GM19438 (cell line): ENCODE measurements around the gene OBP2A.

ENCODE experiments used
- ATAC-seq: cut with Tn5 transposase; IDR thresholded peaks from one replicate; pipeline ENCODE4 v1.9.1; 2021; ENCODE audit warnings: low read depth; ENCODE audit not compliant: unreplicated experiment

Gene OBP2A

DNA sequence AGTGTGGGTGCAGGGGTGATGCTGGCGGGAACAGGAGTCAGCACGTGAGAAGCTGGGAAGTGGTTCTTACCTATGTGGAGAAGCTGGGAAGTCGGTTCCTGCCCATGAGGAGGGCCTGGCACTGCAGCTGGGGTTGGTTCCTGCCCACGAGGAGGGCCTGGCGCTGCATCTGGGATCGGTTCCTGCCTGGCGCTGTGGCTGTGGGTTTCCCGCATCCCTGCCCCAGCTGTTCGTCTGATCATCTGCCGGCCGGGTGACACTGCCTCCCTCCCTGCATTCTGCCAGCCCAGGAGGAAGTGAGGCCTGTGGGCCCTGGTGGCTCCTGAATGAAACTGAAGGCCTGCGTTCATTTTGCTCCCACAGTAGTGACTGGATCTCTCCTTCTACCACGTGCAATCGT lies 5.1 kb downstream of the OBP2A start:
- ATAC-seq: no peak

- no peak for ATAC-seq
Observed at GRCh38 chr9:135551456-135551855, 5.5 kb downstream of the OBP2A start.

DNA sequence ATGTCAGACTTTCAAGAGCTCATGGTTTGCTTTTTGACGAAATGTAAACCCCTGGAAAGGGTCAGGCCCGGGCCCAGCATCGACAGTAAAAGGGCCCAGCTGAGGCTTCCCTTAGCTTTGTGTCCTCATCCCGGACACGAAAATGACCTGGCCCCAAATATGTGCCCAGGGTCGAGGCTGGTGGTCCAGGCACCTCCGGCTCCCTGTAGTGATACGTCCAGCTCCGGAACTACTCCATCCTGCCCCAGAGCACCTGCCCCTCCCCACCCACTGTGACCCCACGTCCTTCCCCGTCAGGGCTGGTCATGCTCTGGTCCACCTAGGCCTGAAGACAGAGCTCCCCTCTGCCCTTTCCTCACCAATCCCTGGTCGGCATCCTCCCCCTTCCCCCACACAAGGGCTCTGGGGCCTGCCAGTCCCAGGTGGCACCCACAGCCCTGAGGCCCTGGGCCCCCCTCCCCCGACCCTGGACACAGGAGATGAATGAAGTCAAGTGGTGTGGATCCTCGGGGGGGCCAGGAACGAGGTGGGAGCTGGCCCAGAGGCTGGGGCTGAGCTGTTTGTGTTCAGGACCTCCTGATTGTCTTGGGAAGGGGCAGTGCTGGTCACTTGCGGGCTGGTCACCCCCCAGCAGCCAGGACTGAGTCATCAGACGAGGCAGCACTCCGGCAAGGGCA lies 6.2 kb downstream of the OBP2A start:
- no peak for ATAC-seq

GRCh38 chr9:135552698-135553171 lies 6.8 kb downstream of the OBP2A start:
- no peak for ATAC-seq

GRCh38 chr9:135554718-135555117 lies 8.8 kb downstream of the OBP2A start:
- no peak for ATAC-seq

GRCh38 chr9:135555203-135555602 lies 9.3 kb downstream of the OBP2A start:
- ATAC-seq: no peak

DNA sequence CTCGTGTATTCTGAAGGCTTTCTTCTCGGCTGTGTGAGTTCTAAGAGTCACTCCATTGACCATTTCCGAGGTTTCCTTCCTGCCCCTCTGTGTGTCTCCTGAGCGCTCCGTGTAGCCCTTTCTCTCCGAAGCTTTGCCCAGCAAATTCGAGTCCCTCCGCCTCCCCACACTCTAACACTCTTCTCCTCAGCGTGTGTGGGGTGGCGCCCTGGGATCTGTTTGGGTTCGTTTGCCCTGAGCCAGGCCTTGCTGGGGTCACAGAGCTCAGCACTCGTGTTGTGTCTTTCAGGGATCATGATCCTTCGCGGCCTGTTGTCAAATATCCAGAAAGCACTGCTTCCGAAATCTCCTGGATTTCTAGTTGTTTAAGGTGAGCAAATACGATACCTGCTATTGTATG lies 10.0 kb downstream of the OBP2A start:
- ATAC-seq: no peak

- no peak for ATAC-seq
Observed at GRCh38 chr9:135559606-135560005, 13.7 kb downstream of the OBP2A start.

DNA sequence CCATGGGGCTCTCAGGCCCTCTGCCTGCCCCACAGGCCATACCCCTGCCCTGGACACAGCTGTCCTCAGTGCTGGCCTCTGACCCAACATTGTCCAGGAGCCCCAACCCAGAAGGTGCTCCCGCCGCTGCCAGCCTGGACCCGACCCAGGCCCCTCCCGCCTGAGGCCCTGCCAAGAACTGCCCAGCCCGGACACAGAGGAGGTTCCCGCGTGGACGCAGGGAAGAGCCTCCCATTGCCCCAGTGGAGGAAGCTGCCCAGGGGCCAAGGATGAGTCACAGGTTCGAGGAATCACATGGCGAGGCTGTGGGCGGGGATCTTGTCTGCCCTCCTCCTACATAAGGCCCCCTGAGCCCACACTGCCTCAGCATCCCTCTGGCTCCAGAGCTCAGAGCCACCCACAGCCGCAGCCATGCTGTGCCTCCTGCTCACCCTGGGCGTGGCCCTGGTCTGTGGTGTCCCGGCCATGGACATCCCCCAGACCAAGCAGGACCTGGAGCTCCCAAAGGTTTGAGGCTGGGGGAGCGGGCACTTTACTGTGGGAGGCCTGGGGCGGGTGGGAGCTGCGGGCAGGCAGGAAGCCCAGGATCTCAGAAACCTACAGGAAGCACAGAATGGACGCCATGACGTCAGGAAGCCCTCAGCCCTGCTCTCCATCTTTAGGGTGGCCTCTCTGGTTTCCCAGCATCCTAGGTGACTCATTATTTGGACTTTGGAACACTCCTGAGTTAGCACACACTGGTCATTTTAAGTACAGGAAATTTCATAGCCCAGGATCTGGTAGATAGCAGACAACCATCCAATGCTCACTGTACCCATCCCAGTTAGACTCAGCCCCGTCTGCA lies 15.7 kb downstream of the OBP2A start, which contains the start of gene PAEP:
TSS of gene PAEP (plus strand) at position 366 of the 844 bp plus-strand sequence.
- no peak for ATAC-seq

DNA sequence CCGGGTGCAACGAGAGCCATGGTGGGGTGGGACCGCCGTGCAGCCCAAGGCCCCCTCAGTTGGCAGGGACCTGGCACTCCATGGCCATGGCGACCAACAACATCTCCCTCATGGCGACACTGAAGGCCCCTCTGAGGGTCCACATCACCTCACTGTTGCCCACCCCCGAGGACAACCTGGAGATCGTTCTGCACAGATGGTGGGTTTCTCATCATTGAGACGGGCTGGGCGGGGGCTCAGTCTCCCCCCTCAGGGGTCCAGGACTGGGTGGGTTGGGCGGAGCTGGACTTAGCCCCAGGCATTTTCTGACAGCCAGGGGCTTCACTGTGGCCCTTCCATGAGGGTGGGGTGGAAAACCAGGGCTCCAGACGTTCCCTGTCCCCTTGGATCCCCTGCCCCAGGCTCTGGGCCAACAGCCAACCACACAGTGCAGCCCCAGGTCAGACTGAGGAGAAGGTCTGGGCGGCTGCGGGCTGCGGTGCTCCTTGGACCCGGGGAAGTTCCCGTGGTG lies 16.4 kb downstream of the OBP2A start:
- ATAC-seq: no peak

GRCh38 chr9:135563039-135563476 lies 17.1 kb downstream of the OBP2A start:
- ATAC-seq: no peak

GRCh38 chr9:135563858-135564257 lies 17.9 kb downstream of the OBP2A start:
- ATAC-seq: no peak

DNA sequence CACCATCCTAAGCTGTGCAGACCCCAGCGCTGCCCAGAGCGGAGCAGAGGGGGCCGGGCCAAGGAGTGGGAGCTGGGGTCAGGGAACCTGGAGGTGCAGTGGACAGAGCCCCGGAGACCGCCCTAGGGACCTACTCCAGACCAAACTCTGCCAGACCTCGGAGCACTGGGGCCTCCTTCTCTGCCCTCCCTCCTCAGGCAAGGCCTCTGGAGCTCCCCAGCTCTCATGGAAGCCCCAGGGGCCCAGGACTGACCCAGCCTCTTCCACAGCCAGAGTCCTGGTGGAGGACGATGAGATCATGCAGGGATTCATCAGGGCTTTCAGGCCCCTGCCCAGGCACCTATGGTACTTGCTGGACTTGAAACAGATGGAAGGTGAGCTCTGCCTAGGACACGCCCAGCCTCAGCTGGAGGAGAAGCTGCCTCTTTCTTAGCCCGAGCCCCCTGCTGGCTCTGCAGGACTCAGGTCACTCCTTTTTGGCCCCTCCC lies 19.3 kb downstream of the OBP2A start:
- ATAC-seq: no peak

GRCh38 chr9:135565636-135566035 lies 19.7 kb downstream of the OBP2A start:
- ATAC-seq: no peak

- no peak for ATAC-seq
Observed at GRCh38 chr9:135566552-135566951, 20.6 kb downstream of the OBP2A start.

GRCh38 chr9:135567311-135567710 lies 21.4 kb downstream of the OBP2A start:
- no peak for ATAC-seq

- no peak for ATAC-seq
Observed at GRCh38 chr9:135568026-135568425, 22.1 kb downstream of the OBP2A start.

DNA sequence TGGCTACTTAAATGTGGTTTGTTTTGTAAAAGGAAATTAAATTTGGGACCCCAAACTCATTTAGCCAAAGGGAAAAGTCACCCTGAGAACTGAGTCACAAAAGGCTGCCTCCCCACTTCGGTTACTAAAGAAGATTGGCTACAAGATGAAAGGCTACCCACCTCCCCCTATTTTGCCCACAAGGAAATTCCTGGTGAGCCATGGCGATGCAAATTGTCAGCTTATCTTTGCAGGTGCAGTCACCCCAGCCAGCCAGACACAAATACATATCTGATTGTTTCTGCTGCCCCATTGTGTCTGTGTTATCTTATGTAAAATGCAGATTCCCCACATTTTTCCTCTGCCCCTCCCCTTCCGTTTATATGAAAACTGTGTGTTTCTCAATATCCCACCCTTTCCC lies 24.5 kb downstream of the OBP2A start:
- no peak for ATAC-seq

DNA sequence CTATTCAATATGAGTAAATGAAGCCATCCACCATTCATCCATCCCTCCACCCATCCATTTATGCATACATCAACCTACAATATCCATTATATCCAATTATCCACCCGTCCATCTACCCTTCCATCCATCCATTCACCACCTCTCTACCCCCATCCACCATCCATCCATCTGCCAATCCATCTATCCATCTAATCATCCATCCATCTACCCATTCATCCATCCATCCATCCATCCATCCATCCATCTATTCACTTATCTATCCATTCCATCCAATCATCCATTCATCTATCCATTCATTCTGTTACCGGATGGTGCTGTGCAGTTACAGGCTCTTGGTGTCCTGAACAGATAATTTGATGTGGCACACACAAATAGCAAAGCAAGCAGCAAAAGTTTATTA lies 26.3 kb downstream of the OBP2A start:
- no peak for ATAC-seq

- ATAC-seq: no peak
Observed at GRCh38 chr9:135573124-135573523, 27.2 kb downstream of the OBP2A start.

- no peak for ATAC-seq
Observed at GRCh38 chr9:135574331-135574730, 28.4 kb downstream of the OBP2A start.
